ENCODE results near the gene SLC37A1.

SLC37A1 gene

DNA sequence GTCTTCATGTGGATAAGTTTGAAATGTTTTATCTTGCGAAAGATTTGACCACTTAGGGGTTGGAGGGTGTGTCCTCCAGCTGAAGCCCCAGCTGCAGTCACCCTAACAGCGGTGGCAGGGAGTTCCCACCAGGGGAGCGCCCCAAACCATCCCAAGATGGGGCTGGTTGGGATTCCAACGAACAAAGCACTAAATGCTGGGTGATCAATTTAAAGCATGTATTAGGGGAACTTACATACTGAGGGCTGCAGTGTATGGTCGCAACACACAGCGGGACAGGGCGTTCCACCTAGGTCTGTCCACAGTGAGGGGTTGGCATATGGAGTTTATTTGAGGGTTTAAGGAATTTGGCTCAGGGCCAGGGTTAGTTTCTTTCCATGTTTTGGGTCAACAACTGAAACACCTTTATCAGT lies 26.3 kb downstream of the SLC37A1 start:
- TF ChIP-seq SIN3A (IDR thresholded peaks at IDR 0.05; ENCODE audit: borderline replicate concordance, insufficient read depth, low read length) (no peak), POLR2AphosphoS5 (IDR thresholded peaks at IDR 0.05; ENCODE audit: low read depth, low read length) (no peak), FOXP2 (optimal IDR thresholded peaks at IDR 0.05; ENCODE audit: borderline replicate concordance, extremely low read depth, extremely low read length, insufficient read depth) (no peak), TAF1 (IDR thresholded peaks at IDR 0.05; ENCODE audit: borderline replicate concordance, insufficient read depth, low read length) (no peak)
- TF ChIP-seq, protein P1, sequence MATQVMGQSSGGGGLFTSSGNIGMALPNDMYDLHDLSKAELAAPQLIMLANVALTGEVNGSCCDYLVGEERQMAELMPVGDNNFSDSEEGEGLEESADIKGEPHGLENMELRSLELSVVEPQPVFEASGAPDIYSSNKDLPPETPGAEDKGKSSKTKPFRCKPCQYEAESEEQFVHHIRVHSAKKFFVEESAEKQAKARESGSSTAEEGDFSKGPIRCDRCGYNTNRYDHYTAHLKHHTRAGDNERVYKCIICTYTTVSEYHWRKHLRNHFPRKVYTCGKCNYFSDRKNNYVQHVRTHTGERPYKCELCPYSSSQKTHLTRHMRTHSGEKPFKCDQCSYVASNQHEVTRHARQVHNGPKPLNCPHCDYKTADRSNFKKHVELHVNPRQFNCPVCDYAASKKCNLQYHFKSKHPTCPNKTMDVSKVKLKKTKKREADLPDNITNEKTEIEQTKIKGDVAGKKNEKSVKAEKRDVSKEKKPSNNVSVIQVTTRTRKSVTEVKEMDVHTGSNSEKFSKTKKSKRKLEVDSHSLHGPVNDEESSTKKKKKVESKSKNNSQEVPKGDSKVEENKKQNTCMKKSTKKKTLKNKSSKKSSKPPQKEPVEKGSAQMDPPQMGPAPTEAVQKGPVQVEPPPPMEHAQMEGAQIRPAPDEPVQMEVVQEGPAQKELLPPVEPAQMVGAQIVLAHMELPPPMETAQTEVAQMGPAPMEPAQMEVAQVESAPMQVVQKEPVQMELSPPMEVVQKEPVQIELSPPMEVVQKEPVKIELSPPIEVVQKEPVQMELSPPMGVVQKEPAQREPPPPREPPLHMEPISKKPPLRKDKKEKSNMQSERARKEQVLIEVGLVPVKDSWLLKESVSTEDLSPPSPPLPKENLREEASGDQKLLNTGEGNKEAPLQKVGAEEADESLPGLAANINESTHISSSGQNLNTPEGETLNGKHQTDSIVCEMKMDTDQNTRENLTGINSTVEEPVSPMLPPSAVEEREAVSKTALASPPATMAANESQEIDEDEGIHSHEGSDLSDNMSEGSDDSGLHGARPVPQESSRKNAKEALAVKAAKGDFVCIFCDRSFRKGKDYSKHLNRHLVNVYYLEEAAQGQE (IDR thresholded peaks at IDR 0.05; ENCODE audit: insufficient read depth in 1 of 2, low read depth in 2 of 2, low read length in 2 of 2), result no peak

DNA sequence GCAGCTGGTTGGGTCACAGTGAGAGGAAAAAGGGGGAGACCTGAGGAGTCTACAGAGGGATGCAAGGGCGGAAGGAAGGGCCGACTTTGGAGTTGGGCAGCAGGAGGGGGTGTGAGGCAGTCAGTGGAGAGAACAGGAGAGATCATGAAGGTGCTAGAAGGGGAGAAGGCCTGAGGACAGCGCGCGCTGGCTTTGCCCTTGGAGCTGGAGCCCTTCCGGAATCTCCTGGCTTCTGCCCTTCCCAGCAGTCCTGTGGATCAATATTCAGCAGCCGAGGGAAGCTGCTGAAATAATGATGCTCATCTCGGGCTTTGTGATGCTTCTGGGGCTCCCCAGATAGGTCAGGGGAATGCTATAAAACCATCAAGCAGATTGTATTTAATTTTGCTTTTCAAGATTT lies 26.7 kb downstream of the SLC37A1 start:
- TF ChIP-seq TAF1 (IDR thresholded peaks at IDR 0.05; ENCODE audit: borderline replicate concordance, insufficient read depth, low read length) (no peak), POLR2AphosphoS5 (IDR thresholded peaks at IDR 0.05; ENCODE audit: low read depth, low read length) (no peak), FOXP2 (optimal IDR thresholded peaks at IDR 0.05; ENCODE audit: borderline replicate concordance, extremely low read depth, extremely low read length, insufficient read depth) (no peak), SIN3A (IDR thresholded peaks at IDR 0.05; ENCODE audit: borderline replicate concordance, insufficient read depth, low read length) (no peak)
- TF ChIP-seq, protein P1 (IDR thresholded peaks at IDR 0.05; ENCODE audit: insufficient read depth in 1 of 2, low read depth in 2 of 2, low read length in 2 of 2), result no peak

DNA sequence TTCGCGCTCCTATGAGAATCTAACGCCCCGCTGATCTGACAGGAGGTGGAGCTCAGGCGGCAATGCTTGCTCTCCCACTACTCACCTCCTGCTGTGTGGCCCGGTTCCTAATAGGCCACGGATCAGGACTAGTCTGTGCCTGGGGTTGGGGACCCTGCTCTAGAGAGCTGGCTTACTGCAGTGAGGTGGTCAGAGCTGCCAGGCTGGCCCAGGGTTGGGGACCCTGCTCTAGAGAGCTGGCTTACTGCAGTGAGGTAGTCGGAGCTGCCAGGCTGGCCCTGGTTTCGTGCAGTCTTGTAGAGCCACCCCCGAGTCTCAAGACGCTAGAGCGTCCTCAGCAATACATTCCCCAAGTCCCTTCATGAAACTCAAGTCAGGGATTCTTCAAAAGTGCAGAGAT lies 27.5 kb downstream of the SLC37A1 start:
- TF ChIP-seq, protein P1 (IDR thresholded peaks at IDR 0.05; ENCODE audit: insufficient read depth in 1 of 2, low read depth in 2 of 2, low read length in 2 of 2), result no peak
- no peak for TF ChIP-seq FOXP2 (optimal IDR thresholded peaks at IDR 0.05; ENCODE audit: borderline replicate concordance, extremely low read depth, extremely low read length, insufficient read depth)
- TF ChIP-seq SIN3A (IDR thresholded peaks at IDR 0.05; ENCODE audit: borderline replicate concordance, insufficient read depth, low read length), result no peak
- TF ChIP-seq TAF1 (IDR thresholded peaks at IDR 0.05; ENCODE audit: borderline replicate concordance, insufficient read depth, low read length), result no peak
- no peak for TF ChIP-seq POLR2AphosphoS5 (IDR thresholded peaks at IDR 0.05; ENCODE audit: low read depth, low read length)

DNA sequence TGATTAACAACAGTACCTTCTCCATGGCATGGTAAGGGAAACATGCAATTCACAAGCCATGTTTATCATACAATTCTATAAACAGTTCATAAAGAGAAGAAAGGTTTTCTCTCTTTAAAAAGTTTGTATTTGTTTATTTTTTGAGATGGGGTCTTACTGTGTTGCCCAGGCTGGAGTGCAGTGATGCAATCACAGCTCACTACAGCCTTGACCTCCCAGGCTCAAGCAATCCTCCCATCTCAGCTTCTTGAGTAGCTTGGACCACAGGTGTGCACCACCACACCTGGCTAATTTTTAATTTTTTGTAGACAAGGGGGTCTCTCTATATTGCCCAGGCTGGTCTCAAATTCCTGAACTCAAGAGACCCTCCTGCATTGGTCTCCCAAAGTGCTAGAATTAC lies 28.0 kb downstream of the SLC37A1 start:
- TF ChIP-seq SIN3A (IDR thresholded peaks at IDR 0.05; ENCODE audit: borderline replicate concordance, insufficient read depth, low read length), result no peak
- TF ChIP-seq, protein P1 (IDR thresholded peaks at IDR 0.05; ENCODE audit: insufficient read depth in 1 of 2, low read depth in 2 of 2, low read length in 2 of 2), result no peak
- TF ChIP-seq TAF1 (IDR thresholded peaks at IDR 0.05; ENCODE audit: borderline replicate concordance, insufficient read depth, low read length), result no peak
- no peak for TF ChIP-seq FOXP2 (optimal IDR thresholded peaks at IDR 0.05; ENCODE audit: borderline replicate concordance, extremely low read depth, extremely low read length, insufficient read depth)
- TF ChIP-seq POLR2AphosphoS5 (IDR thresholded peaks at IDR 0.05; ENCODE audit: low read depth, low read length), result no peak

DNA sequence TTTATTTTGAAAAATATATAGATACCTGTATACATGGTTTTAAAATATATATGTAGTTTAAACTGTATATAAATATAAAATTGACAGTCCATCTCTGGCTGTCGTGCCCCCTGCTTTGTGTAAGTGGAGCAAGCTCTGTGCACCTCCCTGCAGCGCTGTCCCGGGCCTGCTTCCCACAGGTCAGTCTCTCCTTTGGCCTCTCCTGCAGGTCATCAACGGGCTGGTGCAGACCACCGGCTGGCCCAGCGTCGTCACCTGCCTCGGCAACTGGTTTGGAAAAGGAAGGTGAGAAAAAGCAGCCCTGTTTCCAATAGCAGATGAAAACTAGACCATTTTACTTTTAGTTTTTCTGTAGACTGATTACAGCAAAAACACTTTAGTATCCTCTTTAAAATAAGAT lies 28.5 kb downstream of the SLC37A1 start:
- TF ChIP-seq POLR2AphosphoS5 (IDR thresholded peaks at IDR 0.05; ENCODE audit: low read depth, low read length), result no peak
